ENCODE results near the gene GPR156.

- no peak for TF ChIP-seq CTCF (IDR thresholded peaks at IDR 0.05 in 4 of 5, conservative IDR thresholded peaks at IDR 0.05 in 1 of 5)
- no peak for TF ChIP-seq POLR2A (IDR thresholded peaks at IDR 0.05)
These were observed 122.0 kb downstream of the GPR156 start for GRCh38 chr3:120163026-120163425.

Measured in gastrocnemius medialis (tissue), 4 donors.